ENCODE results near the gene CENPX. TPM values are rescaled to one million over a fixed set of nuclear protein-coding genes. Genes with fewer than 3 reads are reported as not detected.

The CENPX gene
- polyA plus RNA-seq, 1 donor (not counting 4 experiments of a cell fraction or from before 2014, with no cell fraction given) = 48.2 TPM

- H4K20me1 ChIP-seq (ENCODE audit: control insufficient read depth, extremely low read depth, insufficient read depth, low read length) = no peaks in the 10 kb centered on the region
- H3K27me3 ChIP-seq (ENCODE audit: control insufficient read depth, extremely low read depth, insufficient read depth, low read length) = no peaks in the 10 kb centered on the region
- dilution Hi-C loops (cut with MboI; ENCODE audit: extremely low pct_ligation_motif_present, low sequenced_read_pairs) = no loop called here
- FAIRE-seq (no peak), DNase-seq (ENCODE audit: low read depth, low spot score) (no peak)
- H3K9me3 ChIP-seq (ENCODE audit: control insufficient read depth, low read depth, low read length) = no peaks in the 10 kb centered on the region
- H3K36me3 ChIP-seq (ENCODE audit: control insufficient read depth in 2 of 2, extremely low read depth in 1 of 2, insufficient read depth in 2 of 2, low read length in 2 of 2) = no peaks in the 10 kb centered on the region
- no peak overlapping the region for H3K9ac ChIP-seq (ENCODE audit: control insufficient read depth, extremely low read depth, insufficient read depth, low read length)
- H3K79me2 ChIP-seq (ENCODE audit: control insufficient read depth, insufficient read depth, low read length) = no peaks in the 10 kb centered on the region
- H2AFZ ChIP-seq (ENCODE audit: control insufficient read depth, low read length) = no peak overlapping the region
- H3K4me3 ChIP-seq (ENCODE audit: control insufficient read depth in 2 of 3, extremely low read depth in 1 of 3, insufficient read depth in 2 of 3, low read depth in 1 of 3, low read length in 3 of 3) = no peak overlapping the region
- TF ChIP-seq CTCF (optimal IDR thresholded peaks at IDR 0.05 in 1 of 3, IDR thresholded peaks at IDR 0.05 in 1 of 3, conservative IDR thresholded peaks at IDR 0.05 in 1 of 3; ENCODE audit: extremely low read depth in 1 of 3, insufficient read depth in 2 of 3, low read length in 3 of 3) = no peak
- no peak for TF ChIP-seq EZH2 (IDR thresholded peaks at IDR 0.05; ENCODE audit: low read length)
- no peak overlapping the region for H3K4me2 ChIP-seq (ENCODE audit: control insufficient read depth, extremely low read depth, insufficient read depth, low read depth, low read length)
- no peak overlapping the region for H3K27ac ChIP-seq (ENCODE audit: control insufficient read depth, insufficient read depth, low read length)
- H3K9me1 ChIP-seq (ENCODE audit: control insufficient read depth, extremely low read depth, insufficient read depth, low read length) = peaks cover under 1% of the 10 kb centered on the region
- H3K4me1 ChIP-seq (ENCODE audit: control insufficient read depth, extremely low read depth, insufficient read depth, low read length) = peaks cover 3% of the 10 kb centered on the region
Measured at GRCh38 chr17:81998212-81998611, 24.5 kb downstream of the CENPX start.

- H3K9me1 ChIP-seq (ENCODE audit: control insufficient read depth, extremely low read depth, insufficient read depth, low read length) = no peaks in the 10 kb centered on the region
- DNase-seq (ENCODE audit: low read depth, low spot score) (no peak), FAIRE-seq (no peak)
- H3K4me2 ChIP-seq (ENCODE audit: control insufficient read depth, extremely low read depth, insufficient read depth, low read depth, low read length) = no peak overlapping the region
- no peaks in the 10 kb centered on the region for H3K36me3 ChIP-seq (ENCODE audit: control insufficient read depth in 2 of 2, extremely low read depth in 1 of 2, insufficient read depth in 2 of 2, low read length in 2 of 2)
- TF ChIP-seq EZH2 (IDR thresholded peaks at IDR 0.05; ENCODE audit: low read length) = no peak
- TF ChIP-seq CTCF (optimal IDR thresholded peaks at IDR 0.05 in 1 of 3, IDR thresholded peaks at IDR 0.05 in 1 of 3, conservative IDR thresholded peaks at IDR 0.05 in 1 of 3; ENCODE audit: extremely low read depth in 1 of 3, insufficient read depth in 2 of 3, low read length in 3 of 3) = no peak
- H2AFZ ChIP-seq (ENCODE audit: control insufficient read depth, low read length) = no peak overlapping the region
- H3K9ac ChIP-seq (ENCODE audit: control insufficient read depth, extremely low read depth, insufficient read depth, low read length) = no peak overlapping the region
- no peaks in the 10 kb centered on the region for H4K20me1 ChIP-seq (ENCODE audit: control insufficient read depth, extremely low read depth, insufficient read depth, low read length)
- H3K4me3 ChIP-seq (ENCODE audit: control insufficient read depth in 2 of 3, extremely low read depth in 1 of 3, insufficient read depth in 2 of 3, low read depth in 1 of 3, low read length in 3 of 3) = no peak overlapping the region
- no peaks in the 10 kb centered on the region for H3K27me3 ChIP-seq (ENCODE audit: control insufficient read depth, extremely low read depth, insufficient read depth, low read length)
- H3K27ac ChIP-seq (ENCODE audit: control insufficient read depth, insufficient read depth, low read length) = no peak overlapping the region
- dilution Hi-C loops (cut with MboI; ENCODE audit: extremely low pct_ligation_motif_present, low sequenced_read_pairs) = no loop called here
- H3K4me1 ChIP-seq (ENCODE audit: control insufficient read depth, extremely low read depth, insufficient read depth, low read length) = peaks cover 8% of the 10 kb centered on the region
- no peaks in the 10 kb centered on the region for H3K79me2 ChIP-seq (ENCODE audit: control insufficient read depth, insufficient read depth, low read length)
- H3K9me3 ChIP-seq (ENCODE audit: control insufficient read depth, low read depth, low read length) = no peaks in the 10 kb centered on the region
Measured at GRCh38 chr17:81996757-81997441, 25.8 kb downstream of the CENPX start.
